Esophagus squamous epithelium (tissue), 5 donors: ENCODE measurements around the gene RASA3. TPM values are rescaled to one million over a fixed set of nuclear protein-coding genes. Genes with fewer than 3 reads are reported as not detected.

Source experiments
- DNase-seq: peaks from one replicate; lab custom pipeline; 2025; lab: John Stamatoyannopoulos, UW
- H3K27ac ChIP-seq, 4 donors: fragments of 200-600 bp; sonication (generic); one replicate each; pipeline ENCODE4 v1.5.1; 2016 to 2019; ENCODE audit warnings: mild to moderate bottlenecking in 1 of 4
- H3K27me3 ChIP-seq, 4 donors: fragments of 200-600 bp; sonication (generic); 1 replicate in 3 of 4; 2 replicates in 1 of 4; pipeline versions ENCODE4 v1.5.1 to v1.6.0; 2017 to 2021; ENCODE audit warnings: antibody characterized with exemption in 1 of 4
- H3K36me3 ChIP-seq, 3 donors: fragments of 200-600 bp; sonication (generic); one replicate each; pipeline ENCODE4 v1.5.1; 2016 to 2019
- H3K4me1 ChIP-seq, 3 donors: fragments of 200-600 bp; sonication (generic); one replicate each; pipeline ENCODE4 v1.5.1; 2017 to 2019
- H3K4me3 ChIP-seq, 4 donors: fragments of 200-600 bp; sonication (generic); 1 replicate in 3 of 4; 2 replicates in 1 of 4; pipeline ENCODE4 v1.5.1; 2016 to 2019; ENCODE audit warnings: mild to moderate bottlenecking in 2 of 4, moderate library complexity in 1 of 4
- H3K9me3 ChIP-seq, 3 donors: fragments of 200-600 bp; sonication (generic); one replicate each; pipeline ENCODE4 v1.5.1; 2016 to 2019
- CTCF ChIP-seq, 6 experiments: fragments of 450-650 bp in 4 of 6; fragments of 200-600 bp in 2 of 6; sonication (generic) in 2 of 6; IDR thresholded peaks; one replicate each; pipeline ENCODE4 v1.5.1; 2016 to 2019; ENCODE audit warnings: antibody characterized with exemption in 6 of 6, mild to moderate bottlenecking in 4 of 6, moderate library complexity in 4 of 6
- POLR2A ChIP-seq, 4 donors: fragments of 450-650 bp; IDR thresholded peaks; one replicate each; pipeline ENCODE4 v1.6.1; 2017; ENCODE audit warnings: antibody characterized with exemption in 4 of 4, mild to moderate bottlenecking in 4 of 4, moderate library complexity in 3 of 4
- WGBS, 2 donors: methylation state at CpG; one replicate each; pipeline ENCODE4 v1.1.5; 2018; 5-methylcytosine and 5-hydroxymethylcytosine counted together
- intact Hi-C: fragments of 100-400 bp; cut with DNase I; formaldehyde crosslinking; loops from one replicate; pipeline ENCODE4 v1.15.0; 2022
- total RNA-seq, 4 donors: library from RNA; depleted of rRNA; stranded (reverse); fragments of >200 nt; gene quantifications; one replicate each; pipeline ENCODE4 v1.1.0, GENCODE V29; 2016
- donor health status: DM: yes; HTN: yes; CAD: no.

The RASA3 gene
- total RNA-seq, 4 donors from 2014 or later, result 1.4 to 8.8 (median 3.1) TPM

GRCh38 chr13:114174529-114174961, 42.1 kb upstream of the RASA3 start:
- WGBS, 2 donors, result 42 to 56% methylated on average over 3 of the region's 3 CpGs
- H3K9me3 ChIP-seq, result peaks cover 0 to 16% (median 0%) of the 10 kb centered on the region in 3 donors
- TF ChIP-seq CTCF (IDR thresholded peaks at IDR 0.05), result no peak
- no peak for TF ChIP-seq POLR2A (IDR thresholded peaks at IDR 0.05)
- peaks cover 0 to 15% (median 0%) of the 10 kb centered on the region in 4 donors for H3K27me3 ChIP-seq
- no peak for DNase-seq
- H3K36me3 ChIP-seq, result no peaks in the 10 kb centered on the region
- no peaks in the 10 kb centered on the region for H3K4me1 ChIP-seq
- intact Hi-C loops, result no loop called here
- no peak overlapping the region for H3K4me3 ChIP-seq
- H3K27ac ChIP-seq, result no peak overlapping the region

GRCh38 chr13:114173745-114174144, 41.3 kb upstream of the RASA3 start:
- intact Hi-C loops, result no loop called here
- Histone ChIP-seq H3K36me3 (no peaks in the 10 kb centered on the region), H3K4me1 (no peaks in the 10 kb centered on the region), H3K27ac (no peak overlapping the region), H3K27me3 (peaks cover 0 to 8% (median 0%) of the 10 kb centered on the region in 4 donors), H3K4me3 (no peak overlapping the region), H3K9me3 (peaks cover 0 to 16% (median 0%) of the 10 kb centered on the region in 3 donors)
- WGBS, 2 donors, result 11 to 41% methylated on average over 1 of the region's 1 CpG
- no peak for DNase-seq
- TF ChIP-seq POLR2A (IDR thresholded peaks at IDR 0.05) (no peak), CTCF (IDR thresholded peaks at IDR 0.05) (no peak)

- 61 to 91% methylated on average over 3 of the region's 3 CpGs for WGBS, 2 donors
- TF ChIP-seq POLR2A (IDR thresholded peaks at IDR 0.05), result no peak
- TF ChIP-seq CTCF (IDR thresholded peaks at IDR 0.05), result no peak
- peaks cover 0 to 8% (median 0%) of the 10 kb centered on the region in 4 donors for H3K27me3 ChIP-seq
- no peak for DNase-seq
- H3K4me1 ChIP-seq, result no peaks in the 10 kb centered on the region
- intact Hi-C loops, result no loop called here
- peaks cover 0 to 16% (median 0%) of the 10 kb centered on the region in 3 donors for H3K9me3 ChIP-seq
- no peaks in the 10 kb centered on the region for H3K36me3 ChIP-seq
- H3K4me3 ChIP-seq, result no peak overlapping the region
- no peak overlapping the region for H3K27ac ChIP-seq
Measured at GRCh38 chr13:114173272-114173671, 40.8 kb upstream of the RASA3 start.

- no peaks in the 10 kb centered on the region for H3K36me3 ChIP-seq
- DNase-seq, result no peak
- 90 to 93% methylated on average over 5 of the region's 5 CpGs for WGBS, 2 donors
- intact Hi-C loops, result no loop called here
- H3K27ac ChIP-seq, result no peak overlapping the region
- H3K27me3 ChIP-seq, result peaks cover 0 to 40% (median 0%) of the 10 kb centered on the region in 4 donors
- H3K4me1 ChIP-seq, result peaks cover 10 to 21% (median 12%) of the 10 kb centered on the region in 3 donors
- H3K9me3 ChIP-seq, result peaks cover 0 to 8% (median 0%) of the 10 kb centered on the region in 3 donors
- TF ChIP-seq POLR2A (IDR thresholded peaks at IDR 0.05) (no peak), CTCF (IDR thresholded peaks at IDR 0.05) (no peak)
- H3K4me3 ChIP-seq, result no peak overlapping the region
Measured at GRCh38 chr13:114167885-114168284, 35.5 kb upstream of the RASA3 start.

GRCh38 chr13:114167426-114167825, 35.0 kb upstream of the RASA3 start:
- Histone ChIP-seq H3K4me3 (no peak overlapping the region), H3K4me1 (peaks cover 13 to 26% (median 15%) of the 10 kb centered on the region in 3 donors), H3K27ac (peak overlapping the region in 3 of 4 donors; percentile 50 to 68 (median 54)), H3K36me3 (no peaks in the 10 kb centered on the region), H3K27me3 (peaks cover 0 to 44% (median 0%) of the 10 kb centered on the region in 4 donors), H3K9me3 (peaks cover 0 to 3% (median 0%) of the 10 kb centered on the region in 3 donors)
- intact Hi-C loops, result no loop called here
- TF ChIP-seq POLR2A (IDR thresholded peaks at IDR 0.05) (no peak), CTCF (IDR thresholded peaks at IDR 0.05) (no peak)
- DNase-seq, result no peak
- 72 to 78% methylated on average over 5 of the region's 5 CpGs for WGBS, 2 donors
